GM19043 (cell line): ENCODE data around the gene TMCC2.
"Not testable (repeated sequence)": the region's sequence is repeated elsewhere in the genome, so short reads cannot be mapped to it uniquely, and the experiment has no call there.

Source experiments
- ATAC-seq: cut with Tn5 transposase; IDR thresholded peaks from one replicate; pipeline ENCODE4 v1.9.1; 2021; ENCODE audit warnings: low read depth; ENCODE audit not compliant: unreplicated experiment

Gene TMCC2, protein sequence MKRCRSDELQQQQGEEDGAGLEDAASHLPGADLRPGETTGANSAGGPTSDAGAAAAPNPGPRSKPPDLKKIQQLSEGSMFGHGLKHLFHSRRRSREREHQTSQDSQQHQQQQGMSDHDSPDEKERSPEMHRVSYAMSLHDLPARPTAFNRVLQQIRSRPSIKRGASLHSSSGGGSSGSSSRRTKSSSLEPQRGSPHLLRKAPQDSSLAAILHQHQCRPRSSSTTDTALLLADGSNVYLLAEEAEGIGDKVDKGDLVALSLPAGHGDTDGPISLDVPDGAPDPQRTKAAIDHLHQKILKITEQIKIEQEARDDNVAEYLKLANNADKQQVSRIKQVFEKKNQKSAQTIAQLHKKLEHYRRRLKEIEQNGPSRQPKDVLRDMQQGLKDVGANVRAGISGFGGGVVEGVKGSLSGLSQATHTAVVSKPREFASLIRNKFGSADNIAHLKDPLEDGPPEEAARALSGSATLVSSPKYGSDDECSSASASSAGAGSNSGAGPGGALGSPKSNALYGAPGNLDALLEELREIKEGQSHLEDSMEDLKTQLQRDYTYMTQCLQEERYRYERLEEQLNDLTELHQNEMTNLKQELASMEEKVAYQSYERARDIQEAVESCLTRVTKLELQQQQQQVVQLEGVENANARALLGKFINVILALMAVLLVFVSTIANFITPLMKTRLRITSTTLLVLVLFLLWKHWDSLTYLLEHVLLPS

DNA sequence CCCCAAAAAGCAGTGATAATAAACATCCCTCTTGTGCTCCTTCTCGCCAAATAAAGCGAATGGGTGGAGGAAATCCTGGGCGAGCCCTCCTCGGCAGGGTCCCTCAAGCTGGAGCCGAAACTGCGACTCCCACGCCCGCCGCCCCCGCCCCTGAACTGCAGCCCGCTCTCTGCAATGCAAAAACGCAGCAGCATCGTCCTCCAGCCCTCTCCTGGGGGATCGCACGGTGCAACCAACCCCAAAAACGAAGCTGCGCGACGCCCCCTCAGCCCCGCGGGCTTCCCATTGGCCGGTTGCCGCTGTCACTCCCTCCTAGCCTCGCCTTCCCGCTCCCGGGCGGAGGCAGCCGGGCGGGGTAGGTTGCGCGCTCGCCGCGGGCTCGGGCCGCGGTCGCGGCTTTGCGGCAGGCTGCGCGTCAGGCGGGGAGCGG is at the start of gene TMCC2:
TSS of gene TMCC2 (plus strand) at position 363 of the 430 bp plus-strand sequence. CDS start 619 bp downstream, outside the sequence.
- peak; percentile 51 for ATAC-seq

GRCh38 chr1:205179842-205180241 is 47.9 kb upstream of the TMCC2 start:
- ATAC-seq, result no peak

DNA sequence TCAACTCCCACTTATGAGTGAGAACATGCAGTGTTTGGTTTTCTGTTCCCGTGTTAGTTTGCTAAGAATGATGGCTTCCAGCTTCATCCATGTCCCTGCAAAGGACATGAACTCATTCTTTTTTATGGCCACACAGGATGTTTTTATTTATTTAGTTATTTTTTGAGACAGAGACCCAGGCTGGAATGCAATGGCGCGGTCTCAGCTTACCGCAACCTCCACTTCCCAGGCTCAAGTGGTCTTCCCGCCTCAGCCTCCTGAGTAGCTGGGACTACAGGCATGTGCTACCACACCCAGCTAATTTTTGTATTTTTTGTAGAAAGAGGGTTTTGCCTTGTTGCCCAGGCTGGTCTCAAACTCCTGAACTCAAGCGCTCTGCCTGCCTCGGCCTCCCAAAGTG is 47.4 kb upstream of the TMCC2 start:
- not testable (repeated sequence) for ATAC-seq

DNA sequence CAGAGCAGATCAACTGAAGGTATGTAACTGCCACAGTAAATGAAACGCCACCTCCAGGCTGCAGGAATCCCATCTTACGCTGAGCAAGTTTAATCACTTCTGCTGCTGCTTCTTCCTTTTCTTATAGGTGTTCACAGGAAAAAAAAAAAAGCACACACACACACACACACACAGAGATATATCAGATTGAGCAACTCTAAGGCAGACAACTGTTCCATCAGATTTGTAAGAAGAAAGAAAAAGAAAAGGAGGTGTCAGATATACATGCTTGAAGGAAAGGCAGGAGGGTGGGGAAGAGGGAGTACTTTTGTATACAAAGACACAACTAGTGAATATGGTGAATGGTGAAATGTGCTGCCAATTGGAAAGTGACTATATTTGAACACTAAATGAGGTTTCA is 44.8 kb upstream of the TMCC2 start:
- ATAC-seq, result no peak

- ATAC-seq, result no peak
Observed at GRCh38 chr1:205183676-205184335, 43.9 kb upstream of the TMCC2 start.

GRCh38 chr1:205186191-205186590 is 41.6 kb upstream of the TMCC2 start:
- no peak for ATAC-seq

DNA sequence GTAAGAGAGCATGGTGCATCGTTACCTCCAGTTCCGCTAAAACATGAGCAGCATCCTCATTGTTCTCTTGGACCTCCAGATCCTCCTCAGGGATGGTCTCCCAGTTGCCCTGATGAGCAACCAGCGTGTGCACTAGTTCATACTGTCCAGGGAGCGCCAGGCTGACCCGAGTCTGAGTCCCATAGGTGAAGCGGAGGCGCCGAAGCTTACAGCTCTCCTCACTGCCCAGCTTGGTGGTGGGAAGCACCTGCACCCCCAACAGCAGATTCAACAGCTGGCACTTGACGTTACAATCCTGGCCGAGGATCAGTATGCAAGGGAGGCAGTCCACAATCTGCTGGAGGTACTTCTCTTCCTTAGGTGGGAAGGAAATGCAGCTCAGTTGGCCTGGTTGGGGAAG is 40.3 kb upstream of the TMCC2 start:
- no peak for ATAC-seq

- no peak for ATAC-seq
Observed at GRCh38 chr1:205188098-205188497, 39.6 kb upstream of the TMCC2 start.

GRCh38 chr1:205188596-205188995 is 39.1 kb upstream of the TMCC2 start:
- ATAC-seq, result no peak

GRCh38 chr1:205189131-205189530 is 38.6 kb upstream of the TMCC2 start:
- ATAC-seq, result no peak

- ATAC-seq, result no peak
Observed at GRCh38 chr1:205190845-205191577, 36.7 kb upstream of the TMCC2 start.

DNA sequence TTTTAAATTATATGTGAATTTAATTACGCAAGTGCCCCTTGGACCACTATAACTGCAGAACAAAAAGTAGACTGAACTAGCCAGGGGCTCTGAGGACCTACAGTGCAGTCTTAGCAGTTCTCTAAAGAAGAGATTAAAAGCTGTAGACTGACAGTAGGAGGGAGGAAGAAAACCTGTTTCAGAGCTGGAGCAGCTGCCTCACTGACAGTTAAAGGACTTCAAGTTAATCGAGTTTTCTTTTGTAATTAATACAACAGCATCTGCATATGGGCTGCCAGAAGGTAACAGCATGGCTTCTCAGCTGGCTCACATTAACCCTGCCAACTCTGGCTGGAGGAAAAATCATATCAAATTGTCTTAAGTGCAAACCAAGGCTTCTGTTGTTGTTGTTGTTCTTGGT is 36.1 kb upstream of the TMCC2 start:
- ATAC-seq, result no peak

GRCh38 chr1:205192287-205192686 is 35.5 kb upstream of the TMCC2 start:
- ATAC-seq, result no peak

DNA sequence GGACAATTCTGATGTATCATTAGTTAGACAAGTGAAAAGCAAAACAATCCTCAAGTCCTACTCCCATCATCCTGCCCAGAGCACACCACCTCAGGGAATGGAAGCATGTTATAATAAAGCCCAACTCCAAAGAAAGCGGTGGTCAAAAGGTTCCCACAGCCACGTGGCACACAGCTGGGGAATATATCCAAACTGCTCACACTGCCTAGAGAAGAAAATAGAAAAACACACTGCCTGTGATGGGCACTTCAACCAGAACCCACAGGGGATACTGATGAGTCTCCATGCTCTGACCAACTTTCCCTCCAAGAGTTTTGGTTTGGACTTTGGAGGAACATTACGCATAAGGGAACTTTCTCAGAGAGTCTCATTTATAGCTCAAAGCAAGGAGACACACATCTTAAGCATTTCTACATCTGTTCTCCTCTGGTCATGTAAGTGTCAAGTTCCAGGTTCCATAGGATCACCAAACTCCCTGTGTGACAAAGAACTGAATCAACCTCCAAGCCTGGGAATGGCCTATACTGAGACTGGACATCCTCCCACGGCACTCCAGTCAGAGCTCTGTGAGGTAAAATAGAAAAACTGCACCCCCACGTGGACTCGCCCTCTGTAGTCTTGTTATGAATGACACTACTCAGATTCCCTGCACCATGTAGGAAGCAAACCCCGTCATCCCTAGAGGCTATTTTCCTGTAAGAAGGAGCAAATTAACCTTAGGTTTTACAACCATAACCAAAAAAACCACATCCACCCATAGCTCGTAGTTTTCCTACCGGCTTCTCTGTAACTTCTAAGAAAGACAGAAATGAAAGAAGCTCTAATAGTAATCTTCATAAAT is 28.4 kb upstream of the TMCC2 start:
- no peak for ATAC-seq

DNA sequence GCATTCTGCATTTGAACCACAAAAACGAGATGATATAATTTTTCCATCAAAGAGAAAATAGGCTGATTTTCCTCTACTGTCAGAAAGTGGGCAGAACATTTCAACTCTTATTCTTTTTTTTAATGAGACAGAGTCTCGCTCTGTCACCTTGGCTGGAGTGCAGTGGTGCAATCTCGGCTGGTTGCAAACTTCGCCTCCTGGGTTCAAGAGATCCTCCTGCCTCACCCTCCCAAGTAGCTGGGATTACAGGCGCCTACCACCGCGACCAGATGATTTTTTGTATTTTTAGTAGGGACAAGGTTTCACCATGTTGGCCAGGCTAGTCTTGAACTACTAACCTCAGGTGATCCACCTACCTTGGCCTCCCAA is 27.8 kb upstream of the TMCC2 start:
- no peak for ATAC-seq

DNA sequence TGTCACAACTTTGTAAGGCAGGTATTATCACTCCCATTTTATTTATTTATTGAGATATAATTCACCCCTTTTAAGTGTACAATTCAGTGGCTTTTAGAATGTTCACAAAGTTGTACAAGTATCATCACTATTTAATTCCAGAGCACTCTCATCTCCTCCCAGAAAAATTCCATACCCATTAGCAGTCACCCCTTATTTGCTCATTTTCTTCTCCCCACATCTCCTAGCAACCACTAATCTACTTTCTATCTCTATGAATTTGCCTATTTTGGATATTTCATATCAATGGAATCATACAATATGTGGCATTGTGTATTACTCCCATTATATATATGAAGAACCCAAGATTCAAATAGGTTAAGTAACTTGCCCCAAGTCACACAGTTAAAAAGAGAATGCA is 23.2 kb upstream of the TMCC2 start:
- ATAC-seq, result no peak

- no peak for ATAC-seq
Observed at GRCh38 chr1:205205055-205205454, 22.7 kb upstream of the TMCC2 start.

DNA sequence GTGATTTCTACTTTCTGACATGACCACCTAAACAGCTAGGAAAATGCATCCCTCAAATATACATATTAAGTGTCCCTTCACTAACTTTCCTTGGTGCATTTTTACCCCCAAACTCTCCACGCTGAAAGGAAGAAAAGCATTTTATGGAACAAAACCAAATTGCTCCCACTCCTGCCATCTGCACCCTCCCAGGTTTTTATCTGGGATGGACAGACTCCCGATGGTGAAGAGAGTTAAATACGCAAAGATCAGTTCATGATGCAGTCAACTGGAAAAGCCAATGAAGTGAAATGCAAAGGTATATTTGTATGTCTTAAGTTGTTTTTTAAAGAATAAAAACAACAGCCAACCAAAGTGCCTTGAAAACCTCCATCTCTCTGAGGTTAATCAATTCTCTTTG is 18.9 kb upstream of the TMCC2 start:
- no peak for ATAC-seq

- ATAC-seq, result no peak
Observed at GRCh38 chr1:205210756-205211168, 17.0 kb upstream of the TMCC2 start.
